ENCODE data around the gene GAS7. TPM values are rescaled to one million over a fixed set of nuclear protein-coding genes. Genes with fewer than 3 reads are reported as not detected.

GAS7 gene
- total and polyA plus RNA-seq, 9 of the 15 experiments (the other 6 are each of a cell fraction or from before 2014, with no cell fraction given), result 0.11 to 0.33 TPM; not detected in 7

DNA sequence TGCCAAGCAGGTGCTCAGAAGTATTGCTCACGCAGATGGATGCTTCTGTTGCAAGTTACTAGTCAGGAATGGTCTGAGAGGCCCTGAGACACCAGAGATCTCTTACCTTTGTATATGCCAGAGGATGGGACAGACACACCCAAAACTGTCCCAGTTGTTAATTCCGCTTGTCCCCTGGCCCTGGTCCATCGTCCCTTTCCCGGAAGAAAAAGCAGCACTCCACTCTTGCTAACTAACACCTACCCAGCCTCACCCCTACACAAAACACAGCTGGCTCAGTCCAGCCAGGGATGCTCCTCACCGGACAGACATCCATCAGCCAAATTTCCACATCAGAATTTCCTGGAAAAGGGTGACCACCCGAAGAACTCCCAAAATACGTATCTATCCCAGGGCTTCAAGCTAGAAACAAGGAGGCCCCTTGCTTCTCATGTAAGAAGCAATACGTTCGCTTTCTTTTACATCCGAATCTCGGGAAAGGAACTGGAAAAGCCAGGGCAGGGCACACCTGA lies 2.0 kb downstream of the GAS7 start:
- Histone ChIP-seq H3K9me3 (replicated peaks; ENCODE audit: control insufficient read depth, insufficient read depth, low read depth, low read length) (no peaks in the 10 kb centered on the region), H3K79me2 (ENCODE audit: control insufficient read depth, insufficient read depth, low read length) (no peaks in the 10 kb centered on the region), H3K27ac (ENCODE audit: extremely low read depth, low read depth, low read length) (no peak overlapping the region), H3K4me2 (ENCODE audit: insufficient read depth, low read length) (no peak overlapping the region), H3K4me3 (no peak overlapping the region), H3K9me1 (ENCODE audit: control insufficient read depth, insufficient read depth, low read length) (no peaks in the 10 kb centered on the region), H3K27me3 (ENCODE audit: control insufficient read depth in 2 of 2, insufficient read depth in 2 of 2, low read length in 2 of 2) (no peaks in the 10 kb centered on the region), H3K4me1 (replicated peaks in 1 of 2; ENCODE audit: control insufficient read depth in 2 of 2, insufficient read depth in 2 of 2, low read length in 2 of 2) (no peaks in the 10 kb centered on the region), H3K36me3 (ENCODE audit: control insufficient read depth, insufficient read depth, low read length) (no peaks in the 10 kb centered on the region), H4K20me1 (replicated peaks; ENCODE audit: control insufficient read depth, insufficient read depth, low read length) (no peaks in the 10 kb centered on the region), H2AFZ (ENCODE audit: low read depth, low read length) (no peak overlapping the region), H3K9ac (ENCODE audit: insufficient read depth in 1 of 2, low read depth in 2 of 2, low read length in 2 of 2) (no peak overlapping the region)
- no peak for TF ChIP-seq CBFA2T3 (IDR thresholded peaks at IDR 0.05)
- TF ChIP-seq ZNF143 (CRISPR knock-in tag; IDR thresholded peaks at IDR 0.05), result no peak
- no peak for TF ChIP-seq ZNF764 (CRISPR knock-in tag; IDR thresholded peaks at IDR 0.05; ENCODE audit: low read depth)
- TF ChIP-seq ZBED1 (IDR thresholded peaks at IDR 0.05), result no peak
- TF ChIP-seq NONO (IDR thresholded peaks at IDR 0.05; ENCODE audit: low read depth in 2 of 2, low read length in 1 of 2), result no peak
- no peak for TF ChIP-seq ZC3H11A (IDR thresholded peaks at IDR 0.05; ENCODE audit: low read depth, low read length)
- TF ChIP-seq, protein P1, sequence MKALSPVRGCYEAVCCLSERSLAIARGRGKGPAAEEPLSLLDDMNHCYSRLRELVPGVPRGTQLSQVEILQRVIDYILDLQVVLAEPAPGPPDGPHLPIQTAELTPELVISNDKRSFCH (CRISPR knock-in tag; IDR thresholded peaks at IDR 0.05), result no peak
- TF ChIP-seq, protein P1 (tag; IDR thresholded peaks at IDR 0.05), result no peak
- TF ChIP-seq, protein P2, sequence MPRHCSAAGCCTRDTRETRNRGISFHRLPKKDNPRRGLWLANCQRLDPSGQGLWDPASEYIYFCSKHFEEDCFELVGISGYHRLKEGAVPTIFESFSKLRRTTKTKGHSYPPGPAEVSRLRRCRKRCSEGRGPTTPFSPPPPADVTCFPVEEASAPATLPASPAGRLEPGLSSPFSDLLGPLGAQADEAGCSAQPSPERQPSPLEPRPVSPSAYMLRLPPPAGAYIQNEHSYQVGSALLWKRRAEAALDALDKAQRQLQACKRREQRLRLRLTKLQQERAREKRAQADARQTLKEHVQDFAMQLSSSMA (CRISPR knock-in tag; IDR thresholded peaks at IDR 0.05), result no peak
- no peak for TF ChIP-seq TCF3 (CRISPR knock-in tag; IDR thresholded peaks at IDR 0.05)
- DNase-seq (ENCODE audit: extremely low read depth in 1 of 4, low spot score in 3 of 4) (no peak), FAIRE-seq (no peak), ATAC-seq (no peak)
- intact Hi-C loops (cut with micrococcal nuclease), result no loop called here
- 0% methylated on average over 10 of the region's 11 CpGs for WGBS (ENCODE audit: insufficient coverage, low coverage, missing lambda C conversion rate)
- in situ Hi-C loops (cut with MboI), result no loop called here
- POLR2A ChIA-PET, result no interaction called here
- CTCF ChIA-PET (ENCODE audit: low intra/inter-chr PET ratio), result no interaction called here
- no TSS peak for BruUV-seq (replicated peaks)
